Mesodermal cell (in vitro differentiated cells): ENCODE measurements around the gene KLHL2.
A peak's percentile ranks its signal among the peaks of the same experiment; 100 is the strongest.
"Not testable (repeated sequence)": the region's sequence is repeated elsewhere in the genome, so short reads cannot be mapped to it uniquely, and the experiment has no call there.

Experiments used
- H3K27ac ChIP-seq: 2 replicates; pipeline ENCODE4 v1.7.0; 2013; ENCODE audit warnings: mild to moderate bottlenecking, low read depth, low read length, moderate library complexity; ENCODE audit not compliant: severe bottlenecking
- H3K36me3 ChIP-seq: 2 replicates; pipeline ENCODE4 v1.7.1; 2013; ENCODE audit warnings: mild to moderate bottlenecking, low read length, moderate library complexity; ENCODE audit not compliant: control insufficient read depth, insufficient read depth
- H3K4me1 ChIP-seq: one replicate; pipeline ENCODE4 v1.7.1; 2013; ENCODE audit warnings: mild to moderate bottlenecking, low read length; ENCODE audit not compliant: insufficient read depth, control insufficient read depth, poor library complexity, severe bottlenecking
- H3K4me3 ChIP-seq: 2 replicates; pipeline ENCODE4 v1.7.0; 2013; ENCODE audit warnings: low read length, control low read depth, mild to moderate bottlenecking; ENCODE audit not compliant: insufficient read depth, poor library complexity, severe bottlenecking; ENCODE audit errors: extremely low read depth
- H3K9me3 ChIP-seq: 2 replicates; pipeline ENCODE4 v1.7.1; 2013; ENCODE audit warnings: mild to moderate bottlenecking, low read length, moderate library complexity; ENCODE audit not compliant: control insufficient read depth
- WGBS, 2 experiments: methylation state at CpG; one replicate each; pipeline ENCODE4 v1.1.5; 2013; ENCODE audit warnings: missing lambda C conversion rate in 2 of 2; ENCODE audit not compliant: insufficient coverage in 2 of 2; 5-methylcytosine and 5-hydroxymethylcytosine counted together

The KLHL2 gene

GRCh38 chr4:165213991-165214709 lies 6.8 kb downstream of the KLHL2 start:
- WGBS, 2 experiments = no CpG with 5 or more reads among the region's 6 CpGs
- H3K4me3 ChIP-seq, H3K36me3 ChIP-seq, H3K27ac ChIP-seq, H3K9me3 ChIP-seq: not testable (repeated sequence)
- H3K4me1 ChIP-seq = peaks cover 14% of the 10 kb centered on the region

- H3K4me1 ChIP-seq = peaks cover 14% of the 10 kb centered on the region
- H3K4me3 ChIP-seq, H3K9me3 ChIP-seq, H3K27ac ChIP-seq, H3K36me3 ChIP-seq: not testable (repeated sequence)
- WGBS, 2 experiments = 86% methylated on average over 1 of the region's 2 CpGs; no CpG with 5 or more reads in 1 of the 2 experiments
Measured at GRCh38 chr4:165215034-165215751, 7.8 kb downstream of the KLHL2 start.

- H3K9me3 ChIP-seq, H3K27ac ChIP-seq, H3K36me3 ChIP-seq, H3K4me3 ChIP-seq: not testable (repeated sequence)
- WGBS, 2 experiments = no CpG with 5 or more reads among the region's 2 CpGs
- H3K4me1 ChIP-seq = peaks cover 14% of the 10 kb centered on the region
Measured at GRCh38 chr4:165215761-165216487, 8.6 kb downstream of the KLHL2 start.

GRCh38 chr4:165217325-165217724 lies 10.0 kb downstream of the KLHL2 start:
- WGBS, 2 experiments = 83% methylated on average over 1 of the region's 3 CpGs

DNA sequence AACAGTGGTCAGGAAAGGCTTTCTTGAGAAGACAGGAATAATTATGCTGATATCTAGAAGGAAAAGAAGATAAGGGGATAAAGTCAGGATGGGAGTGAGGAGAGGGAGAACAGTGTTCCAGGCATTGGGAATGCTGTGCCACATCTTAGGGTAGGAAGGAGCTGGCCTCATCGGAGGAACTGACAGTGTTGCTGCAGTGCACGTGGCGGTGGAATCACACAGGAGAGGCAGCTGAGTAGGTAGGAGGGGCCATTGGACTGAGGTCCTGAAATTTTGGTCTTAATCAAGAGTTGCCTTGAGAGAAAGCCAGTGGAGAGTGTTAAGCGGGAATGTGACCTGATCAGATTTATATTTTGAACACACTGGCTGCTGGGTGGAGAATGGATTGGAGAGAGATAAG lies 13.9 kb downstream of the KLHL2 start:
- not testable (repeated sequence) for H3K4me1 ChIP-seq, H3K4me3 ChIP-seq, H3K36me3 ChIP-seq, H3K9me3 ChIP-seq, H3K27ac ChIP-seq
- WGBS, 2 experiments = 83 to 93% methylated on average over 3 of the region's 4 CpGs

More at GRCh38 chr4:165217325-165217724, 10.0 kb downstream of the KLHL2 start:
- Histone ChIP-seq H3K36me3 (no peaks in the 10 kb centered on the region), H3K27ac (no peak overlapping the region), H3K9me3 (no peaks in the 10 kb centered on the region), H3K4me1 (peaks cover 14% of the 10 kb centered on the region), H3K4me3 (no peak overlapping the region)

DNA sequence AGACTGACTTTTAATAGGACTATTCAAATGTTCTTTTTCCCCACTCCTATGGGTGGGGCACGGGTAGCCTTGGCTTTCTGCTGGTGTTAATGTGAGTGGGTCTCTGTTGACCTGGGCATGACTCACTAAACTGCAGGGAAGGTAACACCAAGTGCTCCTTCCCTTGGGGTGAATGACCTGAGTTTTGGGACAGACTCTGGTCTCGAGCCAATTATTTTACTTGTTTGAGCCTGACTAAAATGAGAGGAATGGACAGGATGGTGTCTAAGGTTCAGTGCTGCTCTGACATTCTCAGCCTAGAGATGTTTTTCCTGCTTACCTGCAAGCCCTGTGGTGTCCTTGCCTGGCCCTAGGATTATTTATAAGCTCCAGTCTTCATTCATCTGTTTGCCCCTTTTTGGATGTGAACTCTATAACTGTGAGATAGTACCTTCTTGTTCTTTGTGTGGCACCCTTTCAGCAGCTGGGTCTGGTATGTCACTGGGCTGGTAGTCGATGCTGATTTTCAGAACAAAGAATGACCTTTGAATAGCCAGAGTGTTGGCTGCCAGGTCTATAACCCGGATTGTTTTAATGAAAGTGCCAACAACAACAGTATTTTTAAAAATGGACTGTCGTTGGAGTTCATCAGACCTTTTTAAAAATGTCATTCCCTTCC lies 14.8 kb downstream of the KLHL2 start:
- H3K4me3 ChIP-seq, H3K36me3 ChIP-seq, H3K9me3 ChIP-seq, H3K4me1 ChIP-seq: not testable (repeated sequence)
- peak overlapping the region; percentile 7 for H3K27ac ChIP-seq
- WGBS, 2 experiments = 84 to 88% methylated on average over 3 of the region's 5 CpGs

GRCh38 chr4:165222651-165222994 lies 15.3 kb downstream of the KLHL2 start:
- 86 to 100% methylated on average over 1 of the region's 2 CpGs for WGBS, 2 experiments
- H3K4me1 ChIP-seq = no peaks in the 10 kb centered on the region
- H3K27ac ChIP-seq = no peak overlapping the region

DNA sequence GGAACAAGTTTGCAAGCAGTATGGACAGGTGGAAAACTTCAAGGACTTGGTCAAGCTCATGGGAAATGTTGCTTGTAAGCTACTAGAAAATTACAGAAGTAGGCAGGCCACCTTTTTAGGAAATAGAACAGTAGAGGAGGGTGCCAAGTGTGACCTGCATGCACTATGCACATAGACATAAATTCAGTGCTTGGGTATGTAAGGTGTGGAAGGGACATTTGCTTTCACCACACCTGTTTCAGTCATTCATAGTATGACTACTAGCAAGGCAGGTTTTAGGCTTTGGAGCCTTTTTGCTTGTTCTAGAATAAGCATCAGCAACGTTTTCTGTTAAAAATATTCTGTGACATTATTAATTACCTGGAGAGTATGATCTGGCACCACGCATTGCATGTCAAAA lies 20.0 kb downstream of the KLHL2 start:
- 100% methylated on average over 2 of the region's 2 CpGs; no CpG with 5 or more reads in 1 of the 2 experiments for WGBS, 2 experiments
- H3K36me3 ChIP-seq, H3K4me3 ChIP-seq, H3K4me1 ChIP-seq, H3K27ac ChIP-seq, H3K9me3 ChIP-seq: not testable (repeated sequence)

More at GRCh38 chr4:165222651-165222994, 15.3 kb downstream of the KLHL2 start:
- H3K36me3 ChIP-seq = no peaks in the 10 kb centered on the region
- H3K9me3 ChIP-seq = no peaks in the 10 kb centered on the region
- no peak overlapping the region for H3K4me3 ChIP-seq

DNA sequence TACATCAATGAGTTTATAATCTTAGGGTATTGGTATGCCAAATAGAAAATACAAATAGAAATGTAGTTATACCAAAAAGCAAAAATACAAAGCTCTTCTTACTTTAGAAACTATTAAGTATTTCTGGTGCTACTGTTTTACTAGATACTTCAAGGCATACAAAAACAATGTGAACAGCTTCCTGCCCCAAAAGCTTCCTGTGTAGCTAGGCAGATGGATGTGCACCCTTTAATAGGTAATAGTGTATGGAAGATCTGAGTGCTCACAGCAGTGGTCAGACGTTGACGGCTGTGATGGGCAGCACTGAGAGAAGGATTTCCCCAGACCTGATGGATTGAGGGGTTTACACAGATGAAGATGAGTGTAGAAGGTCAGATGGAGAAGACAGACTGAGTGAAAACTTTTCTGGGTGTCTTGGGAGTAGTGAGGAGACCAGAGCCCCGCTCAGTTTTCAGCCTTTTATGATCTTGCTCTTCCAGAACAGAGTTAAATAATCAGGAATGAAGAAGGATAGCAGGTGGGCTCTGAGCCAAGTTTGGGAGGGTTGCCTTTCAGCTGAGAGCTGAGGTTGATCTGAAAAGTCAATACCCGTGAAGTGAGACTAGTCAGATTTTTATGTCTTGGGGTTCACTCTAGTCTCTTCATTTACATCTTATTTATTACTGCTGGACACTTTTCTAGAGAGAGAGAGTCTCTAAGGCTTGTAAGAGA lies 22.3 kb downstream of the KLHL2 start:
- H3K27ac ChIP-seq, H3K9me3 ChIP-seq, H3K4me3 ChIP-seq, H3K36me3 ChIP-seq, H3K4me1 ChIP-seq: not testable (repeated sequence)
- WGBS, 2 experiments = 93 to 94% methylated on average over 2 of the region's 4 CpGs
